Effector CD8-positive, alpha-beta T cell (primary cell): ENCODE results near the gene DAP3.
"Not testable (repeated sequence)": the region's sequence is repeated elsewhere in the genome, so short reads cannot be mapped to it uniquely, and the experiment has no call there.

Source experiments
- DNase-seq: peaks from one replicate; lab custom pipeline; 2025; lab: John Stamatoyannopoulos, UW
- total RNA-seq, 4 experiments: gene quantifications; one replicate each; lab custom pipeline; 2026; lab: John Stamatoyannopoulos, UW

DAP3 gene
- 95.6 to 132 (median 106) reads per million in 4 experiments for total RNA-seq

DNA sequence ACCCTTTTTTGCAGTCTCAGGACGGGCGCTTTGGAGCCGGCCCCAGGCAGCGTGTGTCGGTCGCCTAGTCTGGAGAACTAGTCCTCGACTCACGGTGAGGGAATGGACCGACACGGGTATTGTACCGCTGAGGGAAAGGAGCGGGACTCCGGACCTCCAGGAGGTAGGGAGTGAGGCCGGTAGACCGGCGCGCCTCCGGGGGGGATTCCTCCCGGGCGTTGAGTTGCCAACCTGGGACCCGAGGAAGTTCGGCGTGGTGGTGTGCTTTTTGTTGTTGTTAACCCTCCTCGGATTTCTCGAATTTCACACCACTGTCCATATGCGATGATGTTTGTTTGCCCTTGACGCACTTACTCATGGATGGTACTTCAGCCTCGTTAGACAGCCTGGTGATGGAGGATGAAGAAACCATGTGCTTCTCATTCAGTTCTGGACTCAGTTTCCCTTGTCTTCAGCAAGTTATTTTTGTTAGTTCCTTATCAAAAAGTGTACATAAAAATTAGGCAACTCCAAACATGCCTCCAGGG lies at the start of gene DAP3:
DAP3 (plus strand) TSS at position 11 of the 527 bp plus-strand sequence. CDS start 20,689 bp downstream, outside the sequence.
- DNase-seq: not testable (repeated sequence)

DNA sequence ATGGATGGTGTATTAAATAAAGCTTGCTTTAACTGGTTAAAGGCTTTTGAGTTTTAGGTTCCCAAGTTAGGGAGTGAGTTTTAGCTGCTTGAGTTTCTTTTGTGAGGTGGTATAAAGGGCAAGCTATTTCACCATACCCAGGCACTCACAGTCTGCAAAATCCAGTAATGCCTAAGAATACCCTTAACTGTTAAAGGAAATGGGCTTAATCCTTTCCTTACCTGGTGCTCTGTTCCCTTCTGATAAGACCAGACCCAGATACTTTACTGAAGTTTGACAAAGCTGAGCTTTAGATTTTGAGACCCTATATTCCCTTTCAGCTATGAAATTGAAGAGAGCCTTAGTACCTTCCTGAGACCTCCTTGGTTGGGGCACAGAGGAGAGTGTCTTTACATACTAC lies 48.5 kb upstream of the DAP3 start:
- DNase-seq: no peak

DNA sequence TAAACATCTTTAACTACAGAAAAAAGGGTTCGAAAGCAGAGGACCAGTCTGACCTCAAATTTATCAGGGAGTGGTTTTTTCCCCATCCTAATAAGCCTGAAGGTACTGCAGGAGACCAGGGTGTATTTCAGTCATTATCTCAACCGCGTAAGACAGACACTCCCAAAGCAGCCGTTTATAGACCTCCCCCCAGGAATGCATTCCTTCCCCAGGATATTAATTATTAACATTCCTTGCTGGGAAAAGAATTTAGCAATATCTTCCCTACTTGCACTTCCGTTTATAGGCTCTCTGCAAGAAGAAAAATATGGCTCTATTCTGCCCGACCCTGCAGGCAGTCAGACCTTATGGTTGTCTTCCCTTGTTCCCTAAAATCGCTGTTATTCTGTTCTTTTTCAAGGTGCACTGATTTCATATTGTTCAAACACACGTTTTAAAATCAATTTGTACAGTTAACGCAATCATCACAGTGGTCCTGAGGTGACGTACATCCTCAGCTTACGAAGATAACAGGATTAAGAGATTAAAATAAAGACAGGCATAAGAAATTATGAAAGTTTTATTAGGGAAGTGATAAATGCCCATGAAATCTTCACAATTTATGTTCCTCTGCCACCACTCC lies 46.2 kb upstream of the DAP3 start:
- not testable (repeated sequence) for DNase-seq

DNA sequence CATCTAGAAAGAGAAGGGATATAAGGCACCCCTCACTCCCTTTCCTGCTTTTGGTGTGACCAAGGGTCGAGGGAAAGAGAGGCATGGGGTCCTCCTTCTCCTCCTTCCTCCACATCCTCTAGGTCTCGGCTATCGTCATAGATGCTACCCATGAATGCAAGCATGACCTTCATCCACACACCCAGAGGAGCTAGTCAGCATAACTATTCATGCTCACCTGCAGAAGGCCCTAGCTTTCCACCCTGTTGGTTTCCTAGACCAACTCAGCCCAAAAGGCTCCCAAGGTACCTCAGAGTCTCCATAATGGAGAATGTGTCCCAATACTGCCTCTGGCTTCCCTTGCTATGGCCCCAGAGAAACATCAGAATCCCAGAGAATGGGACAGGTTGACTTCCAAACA lies 45.7 kb upstream of the DAP3 start:
- no peak for DNase-seq

DNA sequence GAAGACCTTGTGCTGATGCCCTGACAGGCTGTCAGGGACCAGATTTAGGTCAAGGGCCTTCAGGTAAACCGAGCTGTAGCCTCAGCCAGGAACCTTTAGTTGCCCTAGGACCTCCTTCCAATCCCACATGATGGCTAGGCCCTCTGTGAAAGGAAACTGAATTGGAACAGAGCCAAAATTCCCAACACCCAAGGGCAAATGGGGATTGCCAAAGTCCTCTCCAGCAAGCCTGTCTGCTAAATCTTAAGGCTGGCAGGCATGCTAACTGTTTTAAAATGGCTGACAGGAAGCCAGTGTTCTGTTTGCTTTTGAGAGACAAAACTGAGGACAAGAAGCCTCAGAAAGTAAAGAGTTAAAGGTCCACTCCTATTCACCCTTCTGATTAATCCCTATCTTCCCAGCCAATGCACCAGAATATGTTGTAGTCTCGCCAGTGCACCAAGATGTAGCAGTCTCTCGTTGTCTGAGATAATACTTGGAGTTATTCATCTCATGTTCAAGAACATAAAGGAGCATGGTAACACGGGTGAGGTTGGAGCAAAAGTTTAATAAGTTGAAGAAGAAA lies 43.8 kb upstream of the DAP3 start:
- no peak for DNase-seq

DNA sequence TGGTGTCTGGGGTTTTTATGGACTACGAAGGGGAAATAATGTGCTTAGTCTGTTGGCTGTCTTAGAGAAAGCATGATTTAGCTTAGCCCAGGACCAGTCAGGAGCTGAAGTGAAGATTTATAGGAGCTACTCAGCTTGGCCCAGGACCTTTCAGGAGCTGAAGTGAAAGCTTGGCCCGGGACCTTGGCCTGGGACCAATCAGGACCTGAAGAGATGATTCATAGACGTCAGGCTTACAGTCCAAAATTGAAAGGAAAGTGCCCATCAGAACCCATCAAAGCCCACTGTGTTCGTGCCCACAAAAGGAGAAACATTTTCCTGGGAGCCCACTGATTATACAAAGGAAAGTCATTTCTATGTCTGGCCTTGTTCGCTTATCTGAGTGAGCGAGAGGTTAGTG lies 43.2 kb upstream of the DAP3 start:
- no peak for DNase-seq

DNA sequence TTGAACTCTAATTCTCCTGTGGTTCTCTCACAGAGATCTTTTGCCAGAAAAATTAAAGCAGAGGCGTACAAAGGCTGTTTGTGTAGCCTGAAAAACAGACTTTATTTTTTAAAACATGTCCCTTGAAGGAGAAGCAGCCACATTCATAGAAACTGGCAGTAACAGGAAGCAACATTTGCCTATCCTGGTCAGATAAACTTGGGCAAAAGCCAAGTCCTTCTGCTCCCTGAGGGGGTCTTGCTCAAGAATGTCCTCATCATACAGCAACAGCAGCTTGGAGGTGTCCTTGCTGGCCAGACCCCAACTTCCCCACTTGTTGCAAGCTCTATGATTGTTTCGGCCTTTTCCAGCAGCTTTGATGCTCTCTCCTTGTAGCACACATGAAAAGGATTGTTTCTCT lies 42.6 kb upstream of the DAP3 start:
- DNase-seq: no peak

DNA sequence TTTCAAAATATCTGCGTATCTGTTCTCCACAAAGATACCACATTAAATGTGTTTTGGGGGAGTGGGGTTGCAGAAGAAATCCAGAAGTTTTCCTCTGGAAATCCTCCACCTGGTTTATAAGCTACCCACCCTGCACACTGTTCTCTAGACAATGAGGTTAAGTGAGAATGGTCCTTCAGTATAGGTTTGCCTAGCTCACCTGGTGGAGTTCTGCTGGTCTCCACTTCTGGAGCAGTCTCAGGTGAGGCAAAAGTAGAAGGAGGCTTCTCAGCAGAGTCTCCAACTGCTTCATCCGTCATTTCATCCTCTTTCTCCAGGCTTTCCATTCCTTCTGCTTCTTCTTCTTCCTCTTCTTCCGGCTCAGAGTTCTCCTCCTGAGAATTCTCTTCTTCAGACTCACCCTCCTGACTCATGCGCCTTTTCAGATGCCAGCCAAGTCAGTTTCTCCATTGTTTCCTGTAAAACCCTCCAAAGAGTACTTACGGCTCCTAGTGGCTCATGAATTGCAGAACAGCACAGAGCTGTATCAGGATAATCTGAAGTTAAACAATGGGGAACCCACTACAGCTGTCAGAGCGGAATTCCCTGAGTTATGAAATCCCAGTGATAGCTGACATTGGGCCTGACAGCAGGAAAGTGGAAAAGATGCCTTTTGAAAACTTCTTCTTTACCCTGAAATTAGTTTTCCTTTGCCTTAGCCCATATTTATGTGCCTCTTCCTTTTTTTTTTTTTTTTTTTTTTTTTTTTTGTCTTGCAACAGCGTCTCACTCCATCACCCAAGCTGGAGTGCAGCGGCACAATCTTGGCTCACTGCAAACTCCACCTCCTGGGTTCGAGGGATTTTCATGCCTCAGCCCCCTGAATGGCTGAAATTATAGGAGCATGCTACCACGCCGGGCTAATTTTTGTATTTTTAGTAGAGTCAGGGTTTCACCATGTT lies 40.4 kb upstream of the DAP3 start:
- no peak for DNase-seq

DNA sequence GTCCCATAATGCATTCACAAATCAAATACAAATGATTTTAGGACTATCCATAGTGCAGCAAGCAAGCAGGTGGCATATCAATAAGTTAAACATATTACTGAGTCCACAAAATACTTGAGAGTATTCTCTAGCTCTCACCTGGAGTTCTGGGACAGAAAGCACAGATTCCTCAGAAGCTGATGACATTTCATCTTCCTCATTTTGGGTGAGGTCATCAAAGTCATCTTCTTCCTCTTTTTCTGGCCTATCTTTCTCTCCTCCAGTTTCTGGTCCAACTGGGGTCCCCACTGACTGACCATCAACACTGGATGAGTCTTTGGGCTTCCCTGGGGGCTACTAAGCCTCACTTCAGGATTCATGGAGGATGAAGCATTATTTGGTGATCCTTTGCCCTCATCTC lies 39.2 kb upstream of the DAP3 start:
- no peak for DNase-seq

DNA sequence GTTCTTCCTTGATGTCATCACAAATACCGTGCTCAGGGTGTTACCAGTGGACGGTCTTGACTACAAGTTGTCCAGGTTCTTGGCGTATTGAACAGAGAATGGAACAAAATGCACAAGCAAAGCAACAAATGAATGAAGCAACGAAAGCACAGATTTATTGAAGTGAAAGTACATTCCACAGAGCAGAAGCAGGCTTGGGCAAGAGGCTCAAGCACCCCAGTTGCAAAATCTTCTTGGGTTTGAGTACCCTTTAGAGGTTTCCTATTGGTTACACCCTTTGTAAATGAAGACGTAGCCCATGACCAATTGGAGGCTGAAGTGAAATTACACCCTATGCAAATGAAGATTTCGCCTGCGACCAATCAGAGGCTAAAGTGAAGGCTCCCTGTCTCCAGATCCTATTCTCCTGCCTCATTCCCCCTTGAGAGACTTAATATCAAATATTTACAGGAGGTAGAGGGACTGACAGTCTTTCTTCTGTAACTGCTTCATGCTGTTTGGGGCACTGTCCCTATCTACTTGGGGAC lies 38.6 kb upstream of the DAP3 start:
- DNase-seq: no peak

DNA sequence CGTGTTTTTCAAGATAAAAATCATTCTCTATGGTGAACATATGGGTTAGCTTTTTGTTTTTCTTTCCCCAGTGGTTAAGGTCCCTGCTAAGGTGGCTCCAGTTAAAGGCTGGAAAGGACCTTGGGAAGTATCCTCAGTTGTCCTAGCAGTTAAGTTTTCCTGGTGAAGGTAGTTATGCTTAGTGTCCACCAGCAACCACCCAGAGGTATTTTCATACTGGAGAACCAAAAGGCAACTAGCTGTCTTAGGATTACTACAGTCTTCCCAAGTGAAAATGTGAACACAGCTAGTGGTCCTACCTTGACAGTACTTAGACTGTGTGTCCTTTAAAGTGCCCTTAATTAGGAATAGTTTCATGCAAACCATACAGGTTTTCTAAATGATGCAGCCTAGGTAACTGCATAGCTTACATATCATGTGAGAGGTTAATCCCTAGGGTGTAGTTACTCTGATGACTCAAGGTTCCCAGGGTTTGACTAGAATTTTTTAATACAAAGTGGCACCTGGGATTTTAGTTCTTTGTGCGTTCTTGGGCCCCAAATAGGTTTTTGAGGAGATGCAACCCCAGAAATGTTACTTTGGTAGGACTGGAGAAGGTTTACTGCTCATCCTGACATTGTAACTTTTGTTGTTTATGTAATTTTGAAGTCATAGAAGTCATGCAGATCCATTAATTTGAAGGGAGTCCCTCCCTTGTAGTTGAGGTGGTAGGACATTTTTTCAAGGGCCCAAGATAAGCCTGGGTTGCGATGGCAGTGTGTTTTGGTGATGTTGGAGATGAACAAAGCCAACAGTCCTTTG lies 36.8 kb upstream of the DAP3 start:
- no peak for DNase-seq

DNA sequence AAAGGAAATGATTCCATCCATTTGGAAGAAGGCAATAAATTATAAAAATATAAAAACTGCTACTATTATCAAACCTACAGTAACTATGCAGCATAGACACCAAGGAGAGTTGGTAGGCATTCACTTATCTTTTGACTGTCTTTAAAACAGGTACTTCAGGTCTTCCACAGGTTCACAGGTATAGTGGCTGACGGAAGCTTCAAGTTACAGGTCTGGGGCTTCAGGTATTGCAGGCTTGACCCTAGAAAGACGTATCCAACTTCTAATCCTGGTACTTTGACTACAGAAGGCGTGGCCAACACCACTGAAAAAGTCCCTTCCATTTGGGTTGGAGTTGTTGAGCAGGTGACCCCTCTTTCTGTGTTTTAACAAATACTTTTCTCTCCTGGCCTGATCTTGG lies 35.9 kb upstream of the DAP3 start:
- no peak for DNase-seq

DNA sequence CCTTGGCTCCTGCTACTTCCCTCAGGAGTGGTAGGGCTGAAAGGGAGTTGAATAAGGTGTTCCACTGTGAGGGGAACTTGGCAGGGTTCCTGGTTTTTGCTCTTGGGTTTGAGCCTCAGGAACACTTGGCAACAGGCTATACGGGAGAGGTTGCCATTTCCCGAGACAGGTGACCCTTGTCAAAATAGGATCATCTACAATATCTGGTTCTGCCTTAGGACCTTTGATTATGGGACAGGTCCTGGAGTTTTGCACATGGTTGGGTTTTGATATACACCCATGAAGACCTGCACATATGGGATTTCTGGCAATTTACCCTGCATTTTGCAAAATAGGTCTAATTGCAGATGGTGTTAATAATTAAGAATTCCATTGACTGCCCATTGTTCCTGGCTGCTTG lies 31.4 kb upstream of the DAP3 start:
- DNase-seq: no peak

DNA sequence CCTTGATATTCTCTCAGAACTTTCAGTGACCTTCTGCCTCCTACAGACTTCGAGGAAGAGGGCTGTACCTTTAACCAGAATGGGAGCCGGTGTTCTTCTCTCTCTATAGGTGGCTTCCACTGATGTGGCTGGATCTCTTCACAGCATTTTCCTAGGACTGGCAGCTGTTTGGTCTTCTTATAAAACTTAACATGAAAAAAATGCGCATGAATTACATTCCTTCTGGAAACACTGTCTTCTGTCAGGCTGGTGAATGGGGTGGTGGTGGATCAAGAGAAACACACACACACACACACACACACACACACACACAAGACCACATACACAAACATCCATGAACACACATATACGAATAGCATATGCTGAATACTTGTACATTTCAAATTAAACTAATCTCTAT lies 27.7 kb upstream of the DAP3 start:
- DNase-seq: not testable (repeated sequence)

DNA sequence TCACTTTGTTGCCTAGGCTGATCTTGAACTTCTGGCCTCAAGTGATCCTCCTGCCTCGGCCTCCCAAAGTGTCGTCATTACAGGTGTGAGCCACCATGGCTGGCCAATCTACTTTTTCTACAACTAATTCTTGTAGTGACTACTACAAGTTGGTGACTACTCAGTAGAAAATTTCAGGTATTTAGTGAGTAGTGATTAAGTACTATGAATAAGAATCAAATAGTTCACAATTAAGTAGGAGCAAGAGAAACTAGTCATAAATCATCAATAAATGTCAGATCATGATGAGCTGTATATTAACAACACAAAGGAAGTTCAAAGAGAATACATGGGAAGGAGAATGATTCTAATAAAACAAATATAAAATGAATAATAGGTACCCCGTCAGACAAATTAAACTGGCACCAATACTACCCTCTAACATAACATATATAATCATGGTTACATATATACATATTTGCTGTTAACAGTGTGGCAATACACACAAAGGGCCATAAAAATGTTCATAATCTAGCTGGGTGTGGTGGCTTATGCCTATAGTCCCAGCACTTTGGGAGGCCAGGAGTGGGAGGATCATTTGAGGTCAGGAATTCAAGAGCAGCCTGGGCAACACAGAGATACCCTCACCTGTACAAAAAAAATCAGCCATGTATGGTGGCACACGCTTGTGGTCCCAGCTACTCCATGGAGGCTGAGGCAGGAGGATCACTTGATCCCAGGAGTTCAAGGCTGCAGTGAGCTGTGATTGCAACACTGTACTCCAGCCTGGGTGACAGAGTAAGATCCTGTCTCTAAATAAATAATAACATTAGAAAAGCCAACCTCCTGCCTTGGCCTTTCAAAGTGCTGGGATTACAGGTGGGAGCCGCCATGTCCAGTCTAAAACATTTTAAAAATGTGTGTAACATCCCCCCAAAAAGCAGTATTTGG lies 19.4 kb upstream of the DAP3 start:
- no peak for DNase-seq

DNA sequence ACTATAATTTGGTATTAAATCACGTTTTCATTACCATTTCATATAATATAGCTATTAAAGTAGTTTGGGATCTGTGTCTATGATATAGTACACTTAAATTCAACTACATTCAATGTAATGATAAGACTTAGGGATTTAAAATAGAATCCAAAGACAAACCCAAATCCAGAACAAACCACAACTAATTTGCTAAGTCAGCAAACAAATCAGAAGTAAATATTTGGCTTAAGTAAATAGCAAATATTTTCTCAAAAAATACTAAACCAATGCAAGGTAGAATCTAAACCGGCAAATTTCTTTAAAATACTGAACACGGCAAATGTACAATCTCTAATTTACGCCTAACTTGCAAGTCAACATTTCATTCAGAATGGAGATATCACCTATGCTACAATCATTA lies 17.1 kb upstream of the DAP3 start:
- no peak for DNase-seq

DNA sequence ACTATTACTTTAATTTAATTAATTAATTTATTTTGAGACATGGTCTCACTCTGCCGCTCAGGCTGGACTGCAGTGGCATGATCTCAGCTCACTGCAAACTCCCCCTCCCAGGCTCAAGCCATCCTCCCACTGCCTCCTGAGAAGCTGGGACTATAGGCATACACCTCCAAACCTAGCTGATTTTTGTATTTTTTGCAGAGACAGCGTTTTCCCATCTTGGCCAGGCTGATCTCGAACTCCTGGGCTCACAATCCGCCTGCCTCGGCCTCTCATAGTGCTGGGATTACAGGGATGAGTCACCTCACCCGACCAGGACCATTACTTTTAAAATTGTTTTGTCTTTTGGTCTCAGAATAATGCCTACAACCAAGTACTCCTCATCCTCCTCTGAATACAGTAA lies 15.9 kb upstream of the DAP3 start:
- no peak for DNase-seq

DNA sequence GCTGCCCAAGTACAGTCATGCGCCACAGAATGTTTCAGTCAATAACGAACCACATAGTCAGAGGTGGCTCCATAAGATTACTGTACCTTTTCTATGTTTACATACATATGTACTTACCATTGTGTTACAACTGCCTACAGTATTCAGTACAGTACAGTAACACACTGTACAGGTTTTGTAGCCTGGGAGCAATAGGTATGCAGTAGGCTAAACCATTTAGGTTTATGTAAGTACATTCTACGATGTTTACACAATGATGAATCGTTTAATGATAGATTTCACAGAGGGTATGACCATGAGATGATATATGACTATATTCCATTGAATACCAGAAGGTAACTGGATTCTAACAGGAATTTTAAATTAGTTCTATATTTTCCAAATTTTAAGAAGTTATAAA lies 10.9 kb upstream of the DAP3 start:
- DNase-seq: no peak

DNA sequence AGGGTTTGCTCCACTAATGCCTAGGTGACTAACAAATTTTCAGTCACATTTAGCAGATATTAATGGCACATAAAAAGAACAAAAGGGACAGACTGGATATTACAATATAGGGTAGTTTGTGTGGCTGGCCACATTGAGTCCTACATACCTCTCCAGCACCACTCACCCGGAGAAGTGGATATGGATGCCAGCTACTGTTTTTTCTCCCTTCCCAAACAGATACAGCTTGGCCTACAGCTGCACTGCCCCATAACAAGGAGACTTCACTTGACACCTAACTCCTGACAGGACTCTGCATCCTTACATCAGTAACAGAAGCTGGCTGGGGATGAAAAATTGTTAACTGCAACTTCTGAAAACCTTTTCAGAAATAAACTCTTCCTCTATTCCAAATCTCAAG lies 9.9 kb upstream of the DAP3 start:
- DNase-seq: not testable (repeated sequence)

DNA sequence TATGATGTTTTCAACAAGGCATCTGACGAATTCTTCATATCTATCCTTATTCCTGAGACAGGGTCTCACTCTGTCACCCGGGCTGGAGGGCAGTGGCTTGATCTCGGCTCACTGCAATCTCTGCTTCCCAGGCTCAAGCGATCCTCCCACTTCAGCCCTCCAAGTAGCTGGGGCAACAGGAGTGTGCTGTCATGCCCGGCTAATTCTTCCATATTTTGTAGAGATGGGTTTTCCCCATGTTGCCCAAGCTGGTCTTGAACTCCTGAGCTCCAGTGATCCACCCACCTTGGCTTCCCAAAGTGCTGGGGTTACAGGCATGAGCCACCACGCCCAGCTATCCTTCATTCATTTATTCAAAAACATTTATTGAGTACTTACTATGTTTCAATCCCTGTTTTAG lies 8.4 kb upstream of the DAP3 start:
- no peak for DNase-seq

DNA sequence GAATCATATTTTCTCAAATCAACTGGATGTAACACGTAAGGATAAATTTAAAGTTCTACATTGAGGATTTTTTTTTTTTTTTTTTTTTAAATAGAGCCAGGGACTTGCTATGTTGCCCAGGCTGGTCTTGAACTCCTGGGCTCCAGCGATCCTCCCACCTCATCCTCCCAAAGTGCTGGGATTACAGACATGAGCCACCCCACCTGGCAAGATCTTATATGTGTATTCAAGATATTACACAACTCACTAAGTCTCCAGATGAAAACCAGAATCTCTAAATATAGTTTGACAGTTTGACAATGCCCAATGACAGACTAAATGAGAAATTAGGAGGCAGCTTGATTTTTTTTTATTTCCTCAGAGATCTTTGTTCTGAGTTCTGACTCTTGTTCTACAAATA lies 7.1 kb upstream of the DAP3 start:
- no peak for DNase-seq
